GM12878 (cell line): ENCODE results near the gene NAP1L5. TPM values are rescaled to one million over a fixed set of nuclear protein-coding genes. Genes with fewer than 3 reads are reported as not detected.

Experiments
- ATAC-seq: fragments of 200-7000 bp; cut with Tn5 transposase; 3 replicates; pipeline ENCODE4 v1.9.1; 2020; ENCODE audit warnings: mild to moderate bottlenecking, moderate library complexity
- BruUV-seq: library from RNA; stranded (reverse); fragments of 400-500 nt; replicated peaks from 2 replicates; lab custom pipeline; 2021; lab: Mats Ljungman, UMichigan
- CTCF ChIA-PET: fragments of 300-600 bp; sonication (Branson Sonifier 250); formaldehyde crosslinking; extraction: SDS; loops from one replicate; lab custom pipeline; 2021; ENCODE audit warnings: inconsistent platforms; lab: Yijun Ruan, JAX
- POLR2A ChIA-PET: fragments of 350-600 bp; formaldehyde crosslinking; extraction: SDS; loops from one replicate; lab custom pipeline; 2021; ENCODE audit warnings: inconsistent platforms; lab: Charles Lee
- RAD21 ChIA-PET: fragments of 300-600 bp; sonication (Branson Sonifier 250); formaldehyde crosslinking; loops from one replicate; lab custom pipeline; 2023; ENCODE audit warnings: antibody characterized with exemption; ENCODE audit not compliant: unreplicated experiment; lab: Charles Lee
- SMC1A ChIA-PET: fragments of 300-600 bp; sonication (Branson Sonifier 250); formaldehyde crosslinking; loops from one replicate; lab custom pipeline; 2023; ENCODE audit not compliant: unreplicated experiment, uncharacterized antibody; lab: Charles Lee
- DNase-seq: peaks from one replicate; pipeline ENCODE4 v3.0.0-alpha.2; 2011; ENCODE audit warnings: low read depth, low spot score
- FAIRE-seq: peaks from 3 replicates; lab custom pipeline; 2011; peaks lifted over from hg19 to GRCh38; lab: Jason Lieb, UNC
- H2AFZ ChIP-seq: 2 replicates; pipeline ENCODE4 v1.6.0; 2011; ENCODE audit warnings: low read depth, low read length, control low read depth; ENCODE audit not compliant: control insufficient read depth
- H3K27ac ChIP-seq: 2 replicates; pipeline ENCODE4 v1.5.1; 2011; ENCODE audit warnings: control low read depth; ENCODE audit not compliant: control insufficient read depth, insufficient read depth
- H3K27me3 ChIP-seq, 2 experiments: replicated peaks in 1 of 2; 2 replicates each; pipeline versions ENCODE4 v1.6.0 to v1.6.1; 2011; ENCODE audit warnings: low read length in 1 of 2; ENCODE audit not compliant: control insufficient read depth in 2 of 2, insufficient read depth in 2 of 2
- H3K36me3 ChIP-seq, 2 experiments: 2 replicates each; pipeline ENCODE4 v1.5.1; 2011; ENCODE audit warnings: low read length in 1 of 2; ENCODE audit not compliant: control insufficient read depth in 2 of 2, insufficient read depth in 2 of 2
- H3K4me1 ChIP-seq: 2 replicates; pipeline ENCODE4 v1.6.1; 2011; ENCODE audit warnings: mild to moderate bottlenecking, low read length, moderate library complexity, mixed read lengths; ENCODE audit not compliant: control insufficient read depth, insufficient read depth
- H3K4me2 ChIP-seq: 2 replicates; pipeline ENCODE4 v1.6.0; 2011; ENCODE audit warnings: control low read depth; ENCODE audit not compliant: control insufficient read depth, insufficient read depth
- H3K4me3 ChIP-seq: fragments of 200-600 bp; sonication (generic); 2 replicates; pipeline ENCODE4 v1.5.1; 2016
- H3K79me2 ChIP-seq: 2 replicates; pipeline ENCODE4 v1.6.0; 2011; ENCODE audit warnings: low read length; ENCODE audit not compliant: control insufficient read depth, insufficient read depth
- H3K9ac ChIP-seq: 2 replicates; pipeline ENCODE4 v1.8.0; 2011; ENCODE audit warnings: low read length, control low read depth, mixed read lengths; ENCODE audit not compliant: control insufficient read depth, insufficient read depth
- H3K9me3 ChIP-seq: replicated peaks from 3 replicates; pipeline ENCODE4 v1.5.1; 2011; ENCODE audit warnings: mild to moderate bottlenecking, low read length; ENCODE audit not compliant: control insufficient read depth, insufficient read depth
- H4K20me1 ChIP-seq: 2 replicates; pipeline ENCODE4 v1.6.0; 2011; ENCODE audit not compliant: control insufficient read depth, insufficient read depth
- BCL11A ChIP-seq: IDR thresholded peaks from 2 replicates; pipeline ENCODE4 v1.6.1; 2011; ENCODE audit warnings: low read depth, low read length
- CHD2 ChIP-seq: IDR thresholded peaks from 2 replicates; pipeline ENCODE4 v1.6.1; 2011; ENCODE audit warnings: low read depth, low read length, improper control_type of control experiment, borderline replicate concordance
- CREM ChIP-seq: IDR thresholded peaks from 2 replicates; pipeline ENCODE4 v1.6.1; 2014; ENCODE audit warnings: antibody characterized with exemption, low read depth
- EP300 ChIP-seq, 2 experiments: fragments of 150-350 bp in 1 of 2; IDR thresholded peaks; 2 replicates each; pipeline ENCODE4 v1.6.1; 2011 to 2012; ENCODE audit warnings: low read depth in 2 of 2, low read length in 2 of 2, borderline replicate concordance in 1 of 2, improper control_type of control experiment in 1 of 2, inconsistent platforms in 1 of 2; ENCODE audit not compliant: control insufficient read depth in 1 of 2
- HCFC1 ChIP-seq: fragments of 150-350 bp; IDR thresholded peaks from 2 replicates; pipeline ENCODE4 v1.6.1; 2014; ENCODE audit warnings: low read length
- RELB ChIP-seq: fragments of 450-650 bp; IDR thresholded peaks from 2 replicates; pipeline ENCODE4 v1.6.1; 2017; ENCODE audit warnings: low read depth, mild to moderate bottlenecking, moderate library complexity
- RUNX3 ChIP-seq: IDR thresholded peaks from 2 replicates; pipeline ENCODE4 v1.6.1; 2012; ENCODE audit warnings: low read length, inconsistent platforms
- SMC3 ChIP-seq: IDR thresholded peaks from 2 replicates; pipeline ENCODE4 v1.6.1; 2011; ENCODE audit warnings: low read length, improper control_type of control experiment, borderline replicate concordance
- ZBED1 ChIP-seq: IDR thresholded peaks from 2 replicates; pipeline ENCODE4 v1.6.1; 2016; ENCODE audit warnings: borderline replicate concordance
- WGBS: methylation state at CpG from one replicate; pipeline ENCODE4 v1.1.6; 2016; ENCODE audit warnings: low lambda C conversion rate; ENCODE audit not compliant: insufficient replicate concordance, insufficient coverage; ENCODE audit errors: missing lambda C conversion rate; 5-methylcytosine and 5-hydroxymethylcytosine counted together
- in situ Hi-C: fragments of 300-500 bp; cut with MboI; formaldehyde crosslinking; loops from 9 replicates; pipeline ENCODE4 v1.14.3; 2018; ENCODE audit warnings: mixed read lengths
- intact Hi-C: fragments of 100-400 bp; cut with micrococcal nuclease; formaldehyde crosslinking; loops from one replicate; pipeline ENCODE4 v1.14.2; 2022; ENCODE audit not compliant: unreplicated experiment
- polyA plus RNA-seq, 11 experiments: library from polyadenylated mRNA; depleted of rRNA in 4 of 11; unstranded in 6 of 11; stranded (reverse) in 5 of 11; fragments of >200 nt; fragmentation: Nextera tagmentation in 4 of 11; fragmentation: Illumina TruSeq in 1 of 11; extraction: Ambion mirVana in 4 of 11; extraction: Trizol in 1 of 11; gene quantifications; 1 replicate in 1 of 11; 2 replicates in 10 of 11; pipeline versions ENCODE4 v1.2.1 to v1.2.3, GENCODE V29; 2011 to 2016; ENCODE audit warnings: inconsistent platforms in 2 of 11, missing spikeins in 2 of 11, low read depth in 1 of 11
- total RNA-seq, 4 experiments: library from RNA; depleted of rRNA in 3 of 4; stranded (reverse); fragments of >200 nt in 3 of 4; fragmentation: Illumina TruSeq in 1 of 4; extraction: Trizol in 1 of 4; gene quantifications; 2 replicates each; pipeline versions ENCODE4 v1.2.1 to v1.2.3, GENCODE V29; 2013 to 2021

The NAP1L5 gene
- total and polyA plus RNA-seq, 10 of the 15 experiments (the other 5 are each of a cell fraction or from before 2014, with no cell fraction given), result 2.1 to 5.3 (median 3.7) TPM

GRCh38 chr4:88738180-88738579, 40.6 kb upstream of the NAP1L5 start:
- Histone ChIP-seq H3K4me3 (no peak overlapping the region), H3K9ac (no peak overlapping the region), H3K36me3 (no peaks in the 10 kb centered on the region), H3K79me2 (no peaks in the 10 kb centered on the region), H4K20me1 (no peaks in the 10 kb centered on the region), H3K9me3 (no peaks in the 10 kb centered on the region), H3K27me3 (no peaks in the 10 kb centered on the region), H3K27ac (no peak overlapping the region), H2AFZ (no peak overlapping the region), H3K4me1 (no peaks in the 10 kb centered on the region), H3K4me2 (no peak overlapping the region)
- ChIA-PET SMC1A (interaction anchor here (1.1 kb wide), 1 partner anchor 18 kb away, joined by 3 read pairs; no protein-coding TSS in a partner anchor), RAD21 (no interaction called here), POLR2A (no interaction called here), CTCF (interaction anchor here (0.5 to 0.9 kb wide), 2 partner anchors 49 to 384 kb away, joined by 3 read pairs; no protein-coding TSS in a partner anchor)
- 68% methylated on average over 4 of the region's 4 CpGs for WGBS
- TF ChIP-seq RELB (no peak), CREM (no peak), BCL11A (no peak), SMC3 (no peak), EP300 (IDR thresholded peaks at IDR 0.05; ENCODE audit: borderline replicate concordance in 1 of 2, control insufficient read depth in 1 of 2, low read depth in 2 of 2, low read length in 2 of 2) (no peak), ZBED1 (no peak), CHD2 (no peak), RUNX3 (no peak), HCFC1 (no peak)
- in situ Hi-C loops, result no loop called here
- DNase-seq (no peak), ATAC-seq (no peak), FAIRE-seq (no peak)
- no TSS peak for BruUV-seq
- intact Hi-C loops, result no loop called here
